H1 (cell line): ENCODE measurements around the gene TTC22. TPM values are rescaled to one million over a fixed set of nuclear protein-coding genes. Genes with fewer than 3 reads are reported as not detected.

Experiments used
- CTCF ChIA-PET: fragments of 300-600 bp; sonication (Branson Sonifier 250); formaldehyde crosslinking; loops from one replicate; lab custom pipeline; 2021; ENCODE audit not compliant: partially characterized antibody; lab: Charles Lee
- POLR2A ChIA-PET: fragments of 300-600 bp; sonication (Branson Sonifier 250); formaldehyde crosslinking; loops from one replicate; lab custom pipeline; 2021; ENCODE audit warnings: inconsistent platforms; ENCODE audit not compliant: partially characterized antibody; lab: Charles Lee
- DNase-seq, 2 experiments: peaks; one replicate each; pipeline versions ENCODE4 v3.0.0 to v3.0.0-alpha.2; 2010 to 2022; ENCODE audit warnings: low spot score in 2 of 2, low read depth in 1 of 2, mixed read lengths in 1 of 2
- FAIRE-seq: peaks from 2 replicates; lab custom pipeline; 2011; peaks lifted over from hg19 to GRCh38; lab: Jason Lieb, UNC
- H2AFZ ChIP-seq: 2 replicates; pipeline ENCODE4 v1.8.1; 2012; ENCODE audit warnings: low read length, inconsistent platforms
- H2AK5ac ChIP-seq: 2 replicates; pipeline ENCODE4 v1.6.1; 2013; ENCODE audit warnings: low read depth, low read length
- H2BK120ac ChIP-seq: replicated peaks from 2 replicates; pipeline ENCODE3; 2013; ENCODE audit warnings: low read depth, low read length, inconsistent platforms
- H2BK12ac ChIP-seq: 2 replicates; pipeline ENCODE4 v1.6.1; 2013; ENCODE audit warnings: low read depth, low read length
- H2BK15ac ChIP-seq: 2 replicates; pipeline ENCODE4 v1.6.1; 2013; ENCODE audit warnings: low read length
- H2BK20ac ChIP-seq: 2 replicates; pipeline ENCODE4 v1.6.1; 2013; ENCODE audit warnings: low read length
- H2BK5ac ChIP-seq: 2 replicates; pipeline ENCODE4 v1.6.1; 2013; ENCODE audit warnings: low read depth, low read length
- H3K14ac ChIP-seq: 2 replicates; pipeline ENCODE4 v1.6.1; 2013; ENCODE audit warnings: inconsistent platforms; ENCODE audit not compliant: insufficient read length
- H3K18ac ChIP-seq: 2 replicates; pipeline ENCODE4 v1.6.1; 2013; ENCODE audit warnings: low read length; ENCODE audit errors: extremely low read depth
- H3K23ac ChIP-seq: 2 replicates; pipeline ENCODE4 v1.6.1; 2013; ENCODE audit warnings: inconsistent platforms; ENCODE audit not compliant: insufficient read length
- H3K23me2 ChIP-seq: 2 replicates; pipeline ENCODE4 v1.6.1; 2013; ENCODE audit warnings: low read depth, low read length
- H3K27ac ChIP-seq: 2 replicates; pipeline ENCODE4 v1.6.1; 2011; ENCODE audit warnings: low read depth, low read length, inconsistent platforms
- H3K27me3 ChIP-seq, 4 experiments: replicated peaks in 1 of 4; 1 replicate in 1 of 4; 2 replicates in 3 of 4; pipeline versions ENCODE4 v1.6.1 to v1.8.1; 2011 to 2013; ENCODE audit warnings: low read length in 3 of 4, mild to moderate bottlenecking in 3 of 4, inconsistent platforms in 2 of 4, mixed read lengths in 2 of 4, moderate library complexity in 1 of 4; ENCODE audit not compliant: control insufficient read depth in 3 of 4, insufficient read depth in 3 of 4; ENCODE audit errors: extremely low read depth in 1 of 4
- H3K36me3 ChIP-seq, 4 experiments: 2 replicates each; pipeline versions ENCODE4 v1.6.1 to v1.8.1; 2011 to 2013; ENCODE audit warnings: mild to moderate bottlenecking in 4 of 4, low read length in 3 of 4, moderate library complexity in 2 of 4, control low read depth in 1 of 4, inconsistent platforms in 1 of 4; ENCODE audit not compliant: insufficient read depth in 4 of 4, control insufficient read depth in 2 of 4
- H3K4ac ChIP-seq: replicated peaks from 2 replicates; pipeline ENCODE3; 2013; ENCODE audit warnings: low read length, low read depth, mixed read lengths, inconsistent platforms; ENCODE audit not compliant: insufficient read length
- H3K4me1 ChIP-seq, 4 experiments: replicated peaks in 1 of 4; 1 replicate in 1 of 4; 2 replicates in 3 of 4; pipeline versions ENCODE4 v1.6.1 to v1.8.1; 2011 to 2013; ENCODE audit warnings: low read length in 3 of 4, inconsistent platforms in 2 of 4, mixed read lengths in 1 of 4; ENCODE audit not compliant: insufficient read depth in 4 of 4, control insufficient read depth in 3 of 4
- H3K4me2 ChIP-seq, 2 experiments: 2 replicates each; pipeline versions ENCODE4 v1.6.1 to v1.8.1; 2011 to 2013; ENCODE audit warnings: low read depth in 2 of 2, low read length in 2 of 2, control low read depth in 1 of 2, inconsistent platforms in 1 of 2, mild to moderate bottlenecking in 1 of 2; ENCODE audit not compliant: insufficient read depth in 1 of 2
- H3K4me3 ChIP-seq, 4 experiments: fragments of 200-600, 300-600 bp in 1 of 4; sonication (generic), shearing (Covaris generic), sonication (Bioruptor Twin) in 1 of 4; 2 replicates each; pipeline versions ENCODE4 v1.5.1 to v1.8.1; 2011 to 2016; ENCODE audit warnings: low read length in 4 of 4, low read depth in 3 of 4, control low read depth in 2 of 4, inconsistent platforms in 2 of 4, mild to moderate bottlenecking in 2 of 4, mixed read lengths in 1 of 4, moderate library complexity in 1 of 4; ENCODE audit not compliant: insufficient read depth in 2 of 4; ENCODE audit errors: extremely low read depth in 1 of 4
- H3K56ac ChIP-seq: replicated peaks from 2 replicates; pipeline ENCODE3; 2013; ENCODE audit warnings: low read depth, mild to moderate bottlenecking, mixed read lengths, low read length, inconsistent platforms; ENCODE audit not compliant: insufficient read length
- H3K79me1 ChIP-seq: 2 replicates; pipeline ENCODE4 v1.6.1; 2013; ENCODE audit warnings: low read depth, low read length, control low read depth
- H3K79me2 ChIP-seq, 2 experiments: 2 replicates each; pipeline versions ENCODE4 v1.6.1 to v1.8.1; 2012 to 2013; ENCODE audit warnings: low read length in 2 of 2, mild to moderate bottlenecking in 2 of 2, inconsistent platforms in 1 of 2; ENCODE audit not compliant: insufficient read depth in 2 of 2, control insufficient read depth in 1 of 2
- H3K9ac ChIP-seq, 4 experiments: replicated peaks in 1 of 4; 1 replicate in 1 of 4; 2 replicates in 3 of 4; pipeline versions ENCODE4 v1.6.1 to v1.8.1; 2011 to 2013; ENCODE audit warnings: low read depth in 3 of 4, low read length in 3 of 4, control low read depth in 2 of 4, mild to moderate bottlenecking in 2 of 4, moderate library complexity in 2 of 4, inconsistent platforms in 1 of 4; ENCODE audit errors: extremely low read depth in 1 of 4
- H3K9me3 ChIP-seq, 2 experiments: 2 replicates each; pipeline versions ENCODE4 v1.6.1 to v1.8.1; 2012 to 2013; ENCODE audit warnings: mild to moderate bottlenecking in 2 of 2, moderate library complexity in 2 of 2, control low read depth in 1 of 2, inconsistent platforms in 1 of 2, low read depth in 1 of 2, low read length in 1 of 2, mixed read lengths in 1 of 2; ENCODE audit not compliant: insufficient read depth in 2 of 2
- H4K20me1 ChIP-seq, 2 experiments: replicated peaks in 1 of 2; 2 replicates each; pipeline versions ENCODE3 to v1.8.1; 2011 to 2013; ENCODE audit warnings: inconsistent platforms in 2 of 2, low read length in 2 of 2, mild to moderate bottlenecking in 1 of 2; ENCODE audit not compliant: insufficient read depth in 2 of 2, control insufficient read depth in 1 of 2
- H4K5ac ChIP-seq: 2 replicates; pipeline ENCODE4 v1.6.1; 2013; ENCODE audit warnings: low read length, low read depth, mixed read lengths, inconsistent platforms; ENCODE audit not compliant: insufficient read length
- H4K8ac ChIP-seq: 2 replicates; pipeline ENCODE4 v1.8.0; 2013; ENCODE audit warnings: mild to moderate bottlenecking, moderate library complexity, low read length, inconsistent platforms; ENCODE audit not compliant: insufficient read depth; ENCODE audit errors: extremely low read depth
- H4K91ac ChIP-seq: replicated peaks from 2 replicates; pipeline ENCODE3; 2013; ENCODE audit warnings: low read length, mixed read lengths, inconsistent platforms; ENCODE audit not compliant: insufficient read length
- CREB1 ChIP-seq: IDR thresholded peaks from 2 replicates; pipeline ENCODE4 v1.6.1; 2012; ENCODE audit warnings: inconsistent platforms
- WGBS, 2 experiments: shearing (Covaris generic) in 1 of 2; methylation state at CpG; one replicate each; pipeline versions ENCODE4 v1.1.6 to v1.1.7; 2013 to 2015; ENCODE audit warnings: low lambda C conversion rate in 2 of 2, mixed read lengths in 2 of 2, inconsistent platforms in 1 of 2, low coverage in 1 of 2, missing lambda C conversion rate in 1 of 2; ENCODE audit not compliant: insufficient replicate concordance in 2 of 2, insufficient coverage in 1 of 2, insufficient read length in 1 of 2; ENCODE audit errors: extremely low coverage in 1 of 2, missing lambda C conversion rate in 1 of 2; 5-methylcytosine and 5-hydroxymethylcytosine counted together
- polyA plus RNA-seq, 7 experiments: library from polyadenylated mRNA; depleted of rRNA in 3 of 7; stranded (reverse) in 5 of 7; unstranded in 2 of 7; fragments of >200 nt in 5 of 7; fragments of 200-250 nt in 2 of 7; gene quantifications; 1 replicate in 5 of 7; 2 replicates in 1 of 7; 4 replicates in 1 of 7; pipeline versions ENCODE4 v1.2.1 to v1.2.3, GENCODE V29; 2011 to 2013; ENCODE audit warnings: missing spikeins in 2 of 7, mixed read lengths in 2 of 7
- total RNA-seq: library from RNA; stranded (reverse); fragmentation: NEBNext Ultra II Directional; extraction: Animal tissue kit (Norgen Biotek cat#: 25700); gene quantifications from 2 replicates; pipeline ENCODE4 v1.2.1, GENCODE V29; 2021

Gene TTC22
- total and polyA plus RNA-seq, 2 of the 8 experiments (the other 6 are each of a cell fraction or from before 2014, with no cell fraction given), result 1.00 to 1.6 TPM

GRCh38 chr1:54843449-54843848 is 42.3 kb upstream of the TTC22 start:
- Histone ChIP-seq H3K4me1 (no peaks in the 10 kb centered on the region), H4K20me1 (no peaks in the 10 kb centered on the region), H2BK12ac (no peak overlapping the region), H3K79me2 (no peaks in the 10 kb centered on the region), H4K91ac (no peak overlapping the region), H3K79me1 (peaks cover 2% of the 10 kb centered on the region; the same call in 1 of the 2 replicates), H3K27ac (no peak overlapping the region), H4K5ac (no peak overlapping the region), H3K4me2 (no peak overlapping the region), H3K36me3 (peaks cover 0 to 6% (median 0%) of the 10 kb centered on the region in 4 experiments; a peak in 4 of 8 replicates), H3K4me3 (no peak overlapping the region), H2BK20ac (no peak overlapping the region), H2BK5ac (no peak overlapping the region), H3K23me2 (no peaks in the 10 kb centered on the region), H2AFZ (no peak overlapping the region), H4K8ac (no peak overlapping the region), H2BK120ac (no peak overlapping the region), H3K23ac (no peak overlapping the region), H3K9me3 (0 out of 4 replicates have a peak, but pooled peaks cover 0 to 3% of the 10 kb centered on the region in 2 experiments), H3K56ac (no peak overlapping the region), H2AK5ac (no peak overlapping the region), H2BK15ac (no peak overlapping the region), H3K18ac (no peak overlapping the region), H3K4ac (no peak overlapping the region), H3K27me3 (no peaks in the 10 kb centered on the region), H3K14ac (no peak overlapping the region), H3K9ac (no peak overlapping the region)
- CTCF ChIA-PET, result interaction anchor here (0.8 kb wide), 1 partner anchor 102 kb away, joined by 3 read pairs; no protein-coding TSS in a partner anchor
- WGBS, 2 experiments, result 81% methylated on average over 5 of the region's 5 CpGs; no CpG with 5 or more reads in 1 of the 2 experiments
- DNase-seq (no peak), FAIRE-seq (no peak)
- POLR2A ChIA-PET, result interaction anchor here (2.1 kb wide), 1 partner anchor 9 kb away, joined by 5 read pairs; no protein-coding TSS in a partner anchor
- no peak for TF ChIP-seq CREB1
